Smooth muscle cell (in vitro differentiated cells): ENCODE results near the gene CDH4. TPM values are rescaled to one million over a fixed set of nuclear protein-coding genes. Genes with fewer than 3 reads are reported as not detected.

Source experiments
- DNase-seq: peaks from one replicate; lab custom pipeline; 2025; ENCODE audit not compliant: unreplicated experiment; lab: John Stamatoyannopoulos, UW
- H2AFZ ChIP-seq: fragments of 200-600 bp; sonication (generic); 2 replicates; pipeline ENCODE4 v1.6.0; 2016; ENCODE audit warnings: antibody characterized with exemption, low read depth, mild to moderate bottlenecking
- H3F3A ChIP-seq: fragments of 200-600 bp; sonication (generic); 2 replicates; pipeline ENCODE4 v1.6.0; 2017; ENCODE audit warnings: antibody characterized with exemption, low read depth
- H3K27ac ChIP-seq: fragments of 200-600 bp; sonication (generic); 2 replicates; pipeline ENCODE4 v1.5.1; 2016; ENCODE audit warnings: low read depth, mild to moderate bottlenecking
- H3K27me3 ChIP-seq: fragments of 200-600 bp; sonication (generic); 2 replicates; pipeline ENCODE4 v1.6.1; 2016; ENCODE audit warnings: low read depth, mild to moderate bottlenecking
- H3K36me3 ChIP-seq: fragments of 200-600 bp; sonication (generic); 2 replicates; pipeline ENCODE4 v1.5.1; 2016; ENCODE audit warnings: low read depth
- H3K4me1 ChIP-seq: fragments of 200-600 bp; sonication (generic); 2 replicates; pipeline ENCODE4 v1.5.1; 2016; ENCODE audit warnings: low read depth
- H3K4me2 ChIP-seq: fragments of 200-600 bp; sonication (generic); 2 replicates; pipeline ENCODE4 v1.6.0; 2016; ENCODE audit warnings: mild to moderate bottlenecking
- H3K4me3 ChIP-seq: fragments of 200-600 bp; sonication (generic); 2 replicates; pipeline ENCODE4 v1.5.1; 2016; ENCODE audit warnings: mild to moderate bottlenecking
- H3K79me2 ChIP-seq: fragments of 200-600 bp; sonication (generic); 2 replicates; pipeline ENCODE4 v1.6.0; 2016; ENCODE audit warnings: low read depth, mild to moderate bottlenecking
- H3K9ac ChIP-seq: fragments of 200-600 bp; sonication (generic); 2 replicates; pipeline ENCODE4 v1.6.0; 2016; ENCODE audit warnings: low read depth
- H3K9me3 ChIP-seq: fragments of 200-600 bp; sonication (generic); replicated peaks from 2 replicates; pipeline ENCODE4 v1.5.1; 2016; ENCODE audit warnings: low read depth
- H4K20me1 ChIP-seq: fragments of 200-600 bp; sonication (generic); 2 replicates; pipeline ENCODE4 v1.6.0; 2016; ENCODE audit warnings: low read depth
- CTCF ChIP-seq: fragments of 200-600 bp; sonication (generic); IDR thresholded peaks from 2 replicates; pipeline ENCODE4 v1.5.1; 2017; ENCODE audit warnings: borderline replicate concordance, mild to moderate bottlenecking, antibody characterized with exemption; ENCODE audit not compliant: insufficient read depth, poor library complexity, severe bottlenecking
- WGBS: methylation state at CpG from one replicate; pipeline ENCODE4 v1.1.7; 2016; ENCODE audit warnings: low lambda C conversion rate; 5-methylcytosine and 5-hydroxymethylcytosine counted together
- polyA plus RNA-seq: library from polyadenylated mRNA; unstranded; fragments of >200 nt; fragmentation: Nextera tagmentation; extraction: Ambion mirVana; gene quantifications from 2 replicates; pipeline ENCODE4 v1.2.1, GENCODE V29; 2016
- total RNA-seq: library from RNA; depleted of rRNA; stranded (reverse); fragments of >200 nt; gene quantifications from 2 replicates; pipeline ENCODE4 v1.2.3, GENCODE V29; 2014

The CDH4 gene
- total and polyA plus RNA-seq, 2 experiments from 2014 or later = 0.03 to 0.04 TPM

- H3K4me3 ChIP-seq = no peak overlapping the region
- no peaks in the 10 kb centered on the region for H3K79me2 ChIP-seq
- no peaks in the 10 kb centered on the region for H3K9me3 ChIP-seq
- no peaks in the 10 kb centered on the region for H3K36me3 ChIP-seq
- H3K4me1 ChIP-seq = peaks cover 20% of the 10 kb centered on the region
- no peaks in the 10 kb centered on the region for H3F3A ChIP-seq
- H4K20me1 ChIP-seq = no peaks in the 10 kb centered on the region
- DNase-seq = no peak
- TF ChIP-seq CTCF = no peak
- H3K4me2 ChIP-seq = no peak overlapping the region
- H3K9ac ChIP-seq = no peak overlapping the region
- no peak overlapping the region for H2AFZ ChIP-seq
- H3K27ac ChIP-seq = no peak overlapping the region
- no peaks in the 10 kb centered on the region for H3K27me3 ChIP-seq
- WGBS = 95% methylated on average over 10 of the region's 10 CpGs
Observed at GRCh38 chr20:61445741-61446140, 193.7 kb downstream of the CDH4 start.

- no peak for DNase-seq
- Histone ChIP-seq H3K79me2 (no peaks in the 10 kb centered on the region), H3K4me2 (no peak overlapping the region), H3K9me3 (no peaks in the 10 kb centered on the region), H3K4me1 (peaks cover 16% of the 10 kb centered on the region), H3K36me3 (no peaks in the 10 kb centered on the region), H4K20me1 (no peaks in the 10 kb centered on the region), H3F3A (no peaks in the 10 kb centered on the region), H3K4me3 (no peak overlapping the region), H2AFZ (no peak overlapping the region), H3K9ac (no peak overlapping the region), H3K27me3 (no peaks in the 10 kb centered on the region), H3K27ac (no peak overlapping the region)
- TF ChIP-seq CTCF = no peak
- WGBS = 69% methylated on average over 6 of the region's 6 CpGs
Observed at GRCh38 chr20:61447952-61448351, 195.9 kb downstream of the CDH4 start.

GRCh38 chr20:61448386-61448785 lies 196.3 kb downstream of the CDH4 start:
- H3K27me3 ChIP-seq = no peaks in the 10 kb centered on the region
- no peak overlapping the region for H3K4me2 ChIP-seq
- 89% methylated on average over 13 of the region's 13 CpGs for WGBS
- no peak overlapping the region for H3K9ac ChIP-seq
- H3K4me3 ChIP-seq = no peak overlapping the region
- no peak overlapping the region for H3K27ac ChIP-seq
- H2AFZ ChIP-seq = no peak overlapping the region
- H3F3A ChIP-seq = no peaks in the 10 kb centered on the region
- no peaks in the 10 kb centered on the region for H4K20me1 ChIP-seq
- no peak for TF ChIP-seq CTCF
- H3K79me2 ChIP-seq = no peaks in the 10 kb centered on the region
- DNase-seq = no peak
- peaks cover 16% of the 10 kb centered on the region for H3K4me1 ChIP-seq
- no peaks in the 10 kb centered on the region for H3K36me3 ChIP-seq
- no peaks in the 10 kb centered on the region for H3K9me3 ChIP-seq

- H3K4me3 ChIP-seq = no peak overlapping the region
- peaks cover 16% of the 10 kb centered on the region for H3K4me1 ChIP-seq
- H3K9me3 ChIP-seq = no peaks in the 10 kb centered on the region
- no peaks in the 10 kb centered on the region for H3F3A ChIP-seq
- DNase-seq = no peak
- WGBS = 81% methylated on average over 8 of the region's 8 CpGs
- no peak overlapping the region for H3K4me2 ChIP-seq
- no peak overlapping the region for H2AFZ ChIP-seq
- no peaks in the 10 kb centered on the region for H3K36me3 ChIP-seq
- no peak for TF ChIP-seq CTCF
- H3K9ac ChIP-seq = no peak overlapping the region
- H3K79me2 ChIP-seq = no peaks in the 10 kb centered on the region
- H3K27ac ChIP-seq = no peak overlapping the region
- no peaks in the 10 kb centered on the region for H4K20me1 ChIP-seq
- no peaks in the 10 kb centered on the region for H3K27me3 ChIP-seq
Observed at GRCh38 chr20:61449057-61449609, 197.1 kb downstream of the CDH4 start.
